Loucy (cell line): Measurements from ENCODE around the gene HES2.
"Not testable (repeated sequence)": the region's sequence is repeated elsewhere in the genome, so short reads cannot be mapped to it uniquely, and the experiment has no call there.

Experiments
- CTCF ChIP-seq: fragments of 200-600 bp; sonication (generic); conservative IDR thresholded peaks from 2 replicates; pipeline ENCODE4 v1.5.1; 2014; ENCODE audit warnings: mild to moderate bottlenecking, antibody characterized with exemption, low read length
- EZH2phosphoT487 ChIP-seq: fragments of 200-600 bp; IDR thresholded peaks from 2 replicates; pipeline ENCODE4 v1.6.1; 2018; ENCODE audit warnings: antibody characterized with exemption, mild to moderate bottlenecking, moderate library complexity, borderline replicate concordance

GRCh38 chr1:6372236-6372635 is 47.5 kb downstream of the HES2 start:
- not testable (repeated sequence) for TF ChIP-seq CTCF, EZH2phosphoT487
